Activated T-helper 17 cell treated with anti-CD3 and anti-CD28 coated beads, Interleukin-2, amount 50 U/mL, for 72 hours (primary cell): ENCODE measurements around the gene CHN1. TPM values are rescaled to one million over a fixed set of nuclear protein-coding genes. Genes with fewer than 3 reads are reported as not detected.

Experiments used
- ATAC-seq: fragments of 150-1000 bp; cut with Tn5 transposase; replicated peaks from 2 replicates; pipeline ENCODE4 v1.10.0; 2021; ENCODE audit warnings: mild to moderate bottlenecking, moderate library complexity
- H3K27ac Mint-ChIP-seq: one replicate; pipeline ENCODE4 v1.8.0; 2022; ENCODE audit warnings: mixed read lengths
- H3K27me3 Mint-ChIP-seq: one replicate; pipeline ENCODE4 v1.8.0; 2022; ENCODE audit warnings: mixed read lengths
- H3K36me3 Mint-ChIP-seq: one replicate; pipeline ENCODE4 v1.8.0; 2022; ENCODE audit warnings: low read depth, mild to moderate bottlenecking, mixed read lengths
- H3K4me1 Mint-ChIP-seq: one replicate; pipeline ENCODE4 v1.8.0; 2022; ENCODE audit warnings: mixed read lengths
- H3K4me3 Mint-ChIP-seq: one replicate; pipeline ENCODE4 v1.8.0; 2022; ENCODE audit warnings: mild to moderate bottlenecking, mixed read lengths
- H3K9me3 Mint-ChIP-seq: one replicate; pipeline ENCODE4 v1.8.0; 2022; ENCODE audit warnings: mixed read lengths
- total RNA-seq, 2 donors: library from RNA; stranded (reverse); gene quantifications; one replicate each; pipeline ENCODE4 v1.2.3, GENCODE V29; 2022

CHN1 gene
- total RNA-seq, 2 donors from 2014 or later: 8.8 to 15.5 TPM

- H3K27me3 Mint-ChIP-seq: peaks cover 3% of the 10 kb centered on the region
- no peak overlapping the region for H3K4me3 Mint-ChIP-seq
- ATAC-seq: no peak
- no peaks in the 10 kb centered on the region for H3K36me3 Mint-ChIP-seq
- H3K27ac Mint-ChIP-seq: no peak overlapping the region
- H3K9me3 Mint-ChIP-seq: no peaks in the 10 kb centered on the region
- H3K4me1 Mint-ChIP-seq: no peaks in the 10 kb centered on the region
Measured at GRCh38 chr2:174949988-174950687, 55.0 kb downstream of the CHN1 start.

GRCh38 chr2:174945601-174946260, 59.5 kb downstream of the CHN1 start:
- no peaks in the 10 kb centered on the region for H3K4me1 Mint-ChIP-seq
- no peaks in the 10 kb centered on the region for H3K9me3 Mint-ChIP-seq
- H3K4me3 Mint-ChIP-seq: no peak overlapping the region
- no peaks in the 10 kb centered on the region for H3K36me3 Mint-ChIP-seq
- ATAC-seq: no peak
- no peak overlapping the region for H3K27ac Mint-ChIP-seq
- H3K27me3 Mint-ChIP-seq: no peaks in the 10 kb centered on the region

- no peaks in the 10 kb centered on the region for H3K27me3 Mint-ChIP-seq
Measured at GRCh38 chr2:174939046-174939445, 66.1 kb downstream of the CHN1 start.

GRCh38 chr2:174931724-174932123, 73.5 kb downstream of the CHN1 start:
- H3K4me3 Mint-ChIP-seq: no peak overlapping the region
- H3K36me3 Mint-ChIP-seq: no peaks in the 10 kb centered on the region
- no peaks in the 10 kb centered on the region for H3K27me3 Mint-ChIP-seq
- H3K4me1 Mint-ChIP-seq: no peaks in the 10 kb centered on the region
- no peak overlapping the region for H3K27ac Mint-ChIP-seq
- H3K9me3 Mint-ChIP-seq: no peaks in the 10 kb centered on the region
- no peak for ATAC-seq

More at GRCh38 chr2:174939046-174939445, 66.1 kb downstream of the CHN1 start:
- H3K4me1 Mint-ChIP-seq: no peaks in the 10 kb centered on the region
- H3K4me3 Mint-ChIP-seq: no peak overlapping the region
- H3K36me3 Mint-ChIP-seq: no peaks in the 10 kb centered on the region
- no peak overlapping the region for H3K27ac Mint-ChIP-seq
- no peaks in the 10 kb centered on the region for H3K9me3 Mint-ChIP-seq
- no peak for ATAC-seq

GRCh38 chr2:174929786-174930185, 75.4 kb downstream of the CHN1 start:
- ATAC-seq: no peak
- no peak overlapping the region for H3K27ac Mint-ChIP-seq
- no peaks in the 10 kb centered on the region for H3K9me3 Mint-ChIP-seq
- H3K27me3 Mint-ChIP-seq: no peaks in the 10 kb centered on the region
- no peaks in the 10 kb centered on the region for H3K36me3 Mint-ChIP-seq
- no peak overlapping the region for H3K4me3 Mint-ChIP-seq
- no peaks in the 10 kb centered on the region for H3K4me1 Mint-ChIP-seq

GRCh38 chr2:174925046-174925784, 80.0 kb downstream of the CHN1 start:
- no peak for ATAC-seq
- Mint-ChIP-seq H3K4me3 (no peak overlapping the region), H3K27ac (no peak overlapping the region), H3K27me3 (no peaks in the 10 kb centered on the region), H3K36me3 (no peaks in the 10 kb centered on the region), H3K4me1 (no peaks in the 10 kb centered on the region), H3K9me3 (no peaks in the 10 kb centered on the region)

GRCh38 chr2:174924061-174924693, 81.0 kb downstream of the CHN1 start:
- no peak overlapping the region for H3K27ac Mint-ChIP-seq
- H3K4me1 Mint-ChIP-seq: no peaks in the 10 kb centered on the region
- H3K36me3 Mint-ChIP-seq: no peaks in the 10 kb centered on the region
- no peak overlapping the region for H3K4me3 Mint-ChIP-seq
- H3K27me3 Mint-ChIP-seq: no peaks in the 10 kb centered on the region
- H3K9me3 Mint-ChIP-seq: no peaks in the 10 kb centered on the region
- no peak for ATAC-seq

GRCh38 chr2:174919947-174920595, 85.1 kb downstream of the CHN1 start:
- Mint-ChIP-seq H3K36me3 (no peaks in the 10 kb centered on the region), H3K4me3 (no peak overlapping the region), H3K4me1 (no peaks in the 10 kb centered on the region), H3K27ac (no peak overlapping the region), H3K27me3 (no peaks in the 10 kb centered on the region), H3K9me3 (no peaks in the 10 kb centered on the region)
- ATAC-seq: no peak

- no peak for ATAC-seq
- Mint-ChIP-seq H3K4me3 (no peak overlapping the region), H3K27ac (no peak overlapping the region), H3K27me3 (no peaks in the 10 kb centered on the region), H3K36me3 (no peaks in the 10 kb centered on the region), H3K9me3 (no peaks in the 10 kb centered on the region), H3K4me1 (no peaks in the 10 kb centered on the region)
Measured at GRCh38 chr2:174918886-174919526, 86.2 kb downstream of the CHN1 start.

- no peaks in the 10 kb centered on the region for H3K4me1 Mint-ChIP-seq
- no peak for ATAC-seq
- no peak overlapping the region for H3K4me3 Mint-ChIP-seq
- H3K27me3 Mint-ChIP-seq: no peaks in the 10 kb centered on the region
- H3K27ac Mint-ChIP-seq: no peak overlapping the region
- no peaks in the 10 kb centered on the region for H3K9me3 Mint-ChIP-seq
- no peaks in the 10 kb centered on the region for H3K36me3 Mint-ChIP-seq
Measured at GRCh38 chr2:174916270-174916930, 88.8 kb downstream of the CHN1 start.

- H3K4me1 Mint-ChIP-seq: no peaks in the 10 kb centered on the region
- H3K27ac Mint-ChIP-seq: no peak overlapping the region
- no peaks in the 10 kb centered on the region for H3K9me3 Mint-ChIP-seq
- ATAC-seq: no peak
- no peaks in the 10 kb centered on the region for H3K36me3 Mint-ChIP-seq
- no peak overlapping the region for H3K4me3 Mint-ChIP-seq
- H3K27me3 Mint-ChIP-seq: no peaks in the 10 kb centered on the region
Measured at GRCh38 chr2:174914853-174915760, 90.1 kb downstream of the CHN1 start.

GRCh38 chr2:174908284-174908683, 96.9 kb downstream of the CHN1 start:
- Mint-ChIP-seq H3K4me3 (no peak overlapping the region), H3K27ac (no peak overlapping the region), H3K9me3 (no peaks in the 10 kb centered on the region), H3K27me3 (peaks cover 5% of the 10 kb centered on the region), H3K4me1 (peaks cover 4% of the 10 kb centered on the region), H3K36me3 (no peaks in the 10 kb centered on the region)
- no peak for ATAC-seq

- Mint-ChIP-seq H3K9me3 (no peaks in the 10 kb centered on the region), H3K4me3 (no peak overlapping the region), H3K4me1 (peaks cover 15% of the 10 kb centered on the region), H3K27me3 (peaks cover 1% of the 10 kb centered on the region), H3K36me3 (no peaks in the 10 kb centered on the region), H3K27ac (no peak overlapping the region)
- ATAC-seq: no peak
Measured at GRCh38 chr2:174903264-174903556, 102.0 kb downstream of the CHN1 start.
